Measurements from ENCODE around the gene GAS2. TPM values are rescaled to one million over a fixed set of nuclear protein-coding genes. Genes with fewer than 3 reads are reported as not detected.

Gene GAS2
- total and polyA plus RNA-seq, 9 donors, result 0.76 to 10.0 (median 4.0) TPM

- Histone ChIP-seq H3K36me3 (no peaks in the 10 kb centered on the region), H3K27ac (no peak overlapping the region), H3K27me3 (no peaks in the 10 kb centered on the region), H3K4me3 (no peak overlapping the region), H3K4me1 (ENCODE audit: insufficient read depth) (peaks cover 4% of the 10 kb centered on the region), H3K9me3 (no peaks in the 10 kb centered on the region)
- no peak for DNase-seq
- WGBS, 3 donors, result 73 to 90% (median 76%) methylated on average over 1 of the region's 1 CpG
- intact Hi-C loops (cut with DNase I), result no loop called here
- TF ChIP-seq POLR2A (IDR thresholded peaks at IDR 0.05) (no peak), CTCF (IDR thresholded peaks at IDR 0.05) (no peak), EP300 (IDR thresholded peaks at IDR 0.05) (no peak)
Observed at GRCh38 chr11:22670830-22671229, 4.4 kb downstream of the GAS2 start.

GRCh38 chr11:22671751-22672150, 5.3 kb downstream of the GAS2 start:
- no peaks in the 10 kb centered on the region for H3K27me3 ChIP-seq
- no peak for TF ChIP-seq CTCF (IDR thresholded peaks at IDR 0.05)
- TF ChIP-seq EP300 (IDR thresholded peaks at IDR 0.05), result no peak
- no peak for TF ChIP-seq POLR2A (IDR thresholded peaks at IDR 0.05)
- H3K27ac ChIP-seq, result no peak overlapping the region
- H3K4me3 ChIP-seq, result no peak overlapping the region
- H3K36me3 ChIP-seq, result no peaks in the 10 kb centered on the region
- no peaks in the 10 kb centered on the region for H3K9me3 ChIP-seq
- intact Hi-C loops (cut with DNase I), result no loop called here
- DNase-seq, result no peak
- H3K4me1 ChIP-seq (ENCODE audit: insufficient read depth), result peaks cover 3% of the 10 kb centered on the region
- WGBS, 3 donors, result 70 to 81% (median 79%) methylated on average over 2 of the region's 2 CpGs

- no peak overlapping the region for H3K4me3 ChIP-seq
- H3K36me3 ChIP-seq, result no peaks in the 10 kb centered on the region
- TF ChIP-seq POLR2A (IDR thresholded peaks at IDR 0.05), result no peak
- no peak for TF ChIP-seq CTCF (IDR thresholded peaks at IDR 0.05)
- no peak for TF ChIP-seq EP300 (IDR thresholded peaks at IDR 0.05)
- intact Hi-C loops (cut with DNase I), result no loop called here
- no peaks in the 10 kb centered on the region for H3K4me1 ChIP-seq (ENCODE audit: insufficient read depth)
- DNase-seq, result no peak
- no peaks in the 10 kb centered on the region for H3K9me3 ChIP-seq
- 87 to 89% (median 88%) methylated on average over 4 of the region's 4 CpGs for WGBS, 3 donors
- H3K27ac ChIP-seq, result no peak overlapping the region
- H3K27me3 ChIP-seq, result no peaks in the 10 kb centered on the region
Observed at GRCh38 chr11:22674470-22675439, 8.3 kb downstream of the GAS2 start.

- WGBS, 3 donors, result 66 to 80% (median 79%) methylated on average over 4 of the region's 4 CpGs
- Histone ChIP-seq H3K36me3 (no peaks in the 10 kb centered on the region), H3K4me3 (no peak overlapping the region), H3K27ac (no peak overlapping the region), H3K27me3 (no peaks in the 10 kb centered on the region), H3K9me3 (no peaks in the 10 kb centered on the region), H3K4me1 (ENCODE audit: insufficient read depth) (no peaks in the 10 kb centered on the region)
- no peak for DNase-seq
- TF ChIP-seq POLR2A (IDR thresholded peaks at IDR 0.05), result no peak
- no peak for TF ChIP-seq CTCF (IDR thresholded peaks at IDR 0.05)
- TF ChIP-seq EP300 (IDR thresholded peaks at IDR 0.05), result no peak
- intact Hi-C loops (cut with DNase I), result no loop called here
Observed at GRCh38 chr11:22677153-22677903, 10.9 kb downstream of the GAS2 start.
